Stimulated activated CD4-positive, alpha-beta T cell treated with anti-CD3 and anti-CD28 coated beads, Interleukin-4, amount 100 ng/mL, for 24 hours (primary cell): ENCODE results near the gene NLE1.
"Not testable (repeated sequence)": the region's sequence is repeated elsewhere in the genome, so short reads cannot be mapped to it uniquely, and the experiment has no call there.

Experiments
- DNase-seq: peaks from one replicate; pipeline ENCODE4 v3.0.0-alpha.2; 2020

NLE1 gene

GRCh38 chr17:35141681-35142466, at the start of gene NLE1:
Gene NLE1, minus strand, starts transcription at chr17:35142303. Its CDS starts 28 bp downstream, at chr17:35142275.
- DNase-seq = peak; percentile 91

- no peak for DNase-seq
Measured at GRCh38 chr17:35191001-35191695, 49.0 kb upstream of the NLE1 start.

GRCh38 chr17:35189291-35189690, 47.2 kb upstream of the NLE1 start:
- DNase-seq = no peak

GRCh38 chr17:35188111-35188510, 46.0 kb upstream of the NLE1 start:
- DNase-seq = no peak

GRCh38 chr17:35187481-35187880, 45.4 kb upstream of the NLE1 start:
- DNase-seq = no peak

- DNase-seq = no peak
Measured at GRCh38 chr17:35185849-35186248, 43.7 kb upstream of the NLE1 start.

- DNase-seq = no peak
Measured at GRCh38 chr17:35184274-35184673, 42.2 kb upstream of the NLE1 start.

GRCh38 chr17:35183332-35183731, 41.2 kb upstream of the NLE1 start:
- DNase-seq = no peak

GRCh38 chr17:35179379-35179778, 37.3 kb upstream of the NLE1 start:
- DNase-seq = not testable (repeated sequence)

GRCh38 chr17:35176897-35177296, 34.8 kb upstream of the NLE1 start:
- DNase-seq = no peak

- DNase-seq = no peak
Measured at GRCh38 chr17:35175638-35176415, 33.7 kb upstream of the NLE1 start.

- no peak for DNase-seq
Measured at GRCh38 chr17:35174835-35175334, 32.8 kb upstream of the NLE1 start.

GRCh38 chr17:35172321-35172720, 30.2 kb upstream of the NLE1 start:
- DNase-seq = not testable (repeated sequence)

- DNase-seq = no peak
Measured at GRCh38 chr17:35171834-35172233, 29.7 kb upstream of the NLE1 start.

- no peak for DNase-seq
Measured at GRCh38 chr17:35170968-35171771, 29.1 kb upstream of the NLE1 start.

GRCh38 chr17:35169835-35170363, 27.8 kb upstream of the NLE1 start:
- no peak for DNase-seq

- DNase-seq = no peak
Measured at GRCh38 chr17:35167666-35168065, 25.6 kb upstream of the NLE1 start.

- DNase-seq = no peak
Measured at GRCh38 chr17:35167046-35167445, 24.9 kb upstream of the NLE1 start.

GRCh38 chr17:35166526-35166925, 24.4 kb upstream of the NLE1 start:
- DNase-seq = no peak

GRCh38 chr17:35164716-35165115, 22.6 kb upstream of the NLE1 start:
- no peak for DNase-seq

GRCh38 chr17:35163886-35164285, 21.8 kb upstream of the NLE1 start:
- no peak for DNase-seq

GRCh38 chr17:35162755-35163154, 20.7 kb upstream of the NLE1 start:
- DNase-seq = no peak
